Cardiac septum (tissue), 1 donor: ENCODE results near the gene RAET1E. TPM values are rescaled to one million over a fixed set of nuclear protein-coding genes. Genes with fewer than 3 reads are reported as not detected.
"Not testable (repeated sequence)": the region's sequence is repeated elsewhere in the genome, so short reads cannot be mapped to it uniquely, and the experiment has no call there.

Source experiments
- DNase-seq: peaks from one replicate; pipeline ENCODE4 v3.0.0-alpha.2; 2020; ENCODE audit warnings: low spot score
- intact Hi-C: fragments of 100-400 bp; cut with DNase I; formaldehyde crosslinking; loops from one replicate; pipeline ENCODE4 v1.14.0; 2022
- total RNA-seq: library from RNA; stranded (reverse); fragmentation: NEBNext Ultra II Directional; extraction: Animal tissue kit (Norgen Biotek cat#: 25700); gene quantifications from one replicate; pipeline ENCODE4 v1.2.1, GENCODE V29; 2021
- donor health status: DM: no; HTN: no; CAD: no.

The RAET1E gene
- total RNA-seq, 1 donor from 2014 or later = not detected

DNA sequence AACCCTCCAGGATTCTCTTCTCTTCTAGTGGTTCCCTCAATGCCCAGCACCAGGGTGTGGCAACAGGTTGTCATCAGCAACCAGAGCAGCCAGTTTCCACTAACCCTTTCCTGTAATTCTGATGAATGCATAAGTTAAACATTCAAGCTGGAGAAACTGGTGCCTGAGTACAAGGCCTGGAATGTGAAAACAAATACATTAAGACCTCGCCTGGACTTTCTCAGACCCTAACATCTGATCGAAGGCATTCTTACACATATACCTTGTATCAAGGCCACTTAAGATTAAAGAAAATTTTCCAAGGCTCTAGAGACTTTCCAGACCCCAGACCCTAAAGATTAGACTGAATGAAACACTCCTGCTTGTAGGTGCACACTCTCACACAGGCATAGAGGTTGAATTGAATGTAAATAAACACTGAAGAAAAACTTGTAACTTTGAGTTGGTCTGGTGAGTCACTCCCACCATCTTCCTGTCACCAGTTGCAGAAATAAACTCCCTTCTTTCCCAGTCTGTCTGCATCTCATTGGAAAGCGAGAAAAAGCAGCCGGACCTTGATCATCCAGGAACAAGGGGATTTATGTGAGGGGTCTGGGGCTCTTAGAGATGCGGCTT lies 42.8 kb downstream of the RAET1E start:
- DNase-seq = no peak
- intact Hi-C loops = no loop called here

- DNase-seq = no peak
These were observed 43.4 kb downstream of the RAET1E start for GRCh38 chr6:149854532-149854931.

DNA sequence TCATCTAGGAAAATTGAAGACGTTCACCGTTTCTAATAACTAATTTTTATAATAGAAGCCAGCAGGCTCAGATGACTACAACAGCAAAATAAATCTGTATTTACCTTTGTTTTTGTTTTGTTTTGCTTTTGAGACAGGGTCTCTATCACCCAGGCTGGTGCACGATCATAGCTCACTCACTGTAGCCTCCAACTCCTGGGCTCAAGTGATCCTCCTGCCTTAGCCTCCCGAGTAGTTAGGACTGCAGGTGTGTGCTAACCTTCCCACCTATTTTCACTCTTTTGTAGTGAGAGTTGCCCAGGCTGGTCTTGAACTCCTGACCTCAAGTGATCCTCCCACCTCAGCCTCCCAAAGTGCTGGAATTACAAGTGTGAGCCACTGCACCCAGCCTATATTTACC lies 43.9 kb downstream of the RAET1E start:
- intact Hi-C loops, DNase-seq: not testable (repeated sequence)

More at GRCh38 chr6:149854532-149854931, 43.4 kb downstream of the RAET1E start:
- intact Hi-C loops = no loop called here

DNA sequence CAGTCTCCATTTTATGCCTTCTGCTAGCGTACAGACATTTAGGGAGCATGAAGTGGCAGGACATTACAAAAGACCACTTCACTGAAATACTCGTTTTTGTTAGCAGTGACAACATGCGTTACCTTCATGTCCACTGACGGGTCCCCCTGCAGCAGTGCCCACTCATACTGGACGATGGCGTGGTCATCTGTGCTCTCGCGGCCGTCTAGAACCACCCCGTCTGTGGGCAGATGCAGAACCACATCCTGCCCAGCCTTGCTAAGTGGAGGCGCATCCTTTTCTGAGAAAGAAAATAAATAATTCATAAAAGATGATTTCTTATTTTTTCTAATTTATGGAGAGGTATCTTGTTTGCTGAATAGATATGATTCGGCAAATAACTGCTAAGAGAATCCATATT lies 45.0 kb downstream of the RAET1E start:
- intact Hi-C loops = no loop called here
- DNase-seq = no peak

DNA sequence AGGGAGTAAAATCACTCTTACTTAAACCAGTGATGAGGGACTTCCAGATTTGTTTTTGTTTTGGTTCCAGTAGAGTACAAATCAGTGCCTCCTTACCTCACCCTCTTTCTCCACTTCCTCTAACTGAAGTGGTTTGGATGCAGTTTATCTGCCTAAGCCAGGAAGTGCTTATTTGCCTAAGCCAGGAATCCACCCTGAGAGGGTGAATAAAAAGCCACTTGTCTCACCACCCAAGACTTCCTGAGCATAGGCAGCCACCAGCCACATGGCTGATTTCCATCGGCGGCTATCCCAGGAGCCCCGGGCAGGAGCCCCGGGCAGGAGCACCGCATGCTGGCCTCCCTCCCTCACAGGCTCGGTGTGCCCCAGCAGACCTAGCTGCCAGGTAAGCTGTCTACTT lies 45.7 kb downstream of the RAET1E start:
- intact Hi-C loops = no loop called here

GRCh38 chr6:149851461-149852110 lies 46.3 kb downstream of the RAET1E start:
- intact Hi-C loops = no loop called here
- DNase-seq = no peak

More for the DNA sequence above, 45.7 kb downstream of the RAET1E start:
- DNase-seq = no peak

DNA sequence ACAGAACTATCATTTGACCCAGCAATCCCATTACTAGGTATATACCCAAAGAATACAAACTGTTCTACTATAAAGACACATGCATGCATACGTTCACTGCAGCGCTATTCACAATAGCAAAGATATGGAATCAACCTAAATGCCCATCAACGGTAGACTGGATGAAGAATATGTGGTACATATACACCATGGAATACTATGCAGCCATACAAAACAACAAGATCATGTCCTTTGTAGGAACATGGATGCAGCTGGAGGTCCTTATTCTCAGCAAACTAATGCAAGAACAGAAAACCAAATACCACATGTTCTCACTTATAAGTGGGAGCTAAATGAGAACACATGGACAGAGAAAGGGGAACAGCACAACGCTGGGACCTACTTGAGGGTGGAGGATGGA lies 49.6 kb downstream of the RAET1E start:
- DNase-seq, intact Hi-C loops: not testable (repeated sequence)

Other genes starting within 250 kb of the RAET1E start
- 13.1 TPM for gene KATNA1, start 249.4 kb downstream of the RAET1E start, total RNA-seq
- gene LATS1, start 180.0 kb downstream of the RAET1E start, total RNA-seq = 14.6 TPM
- gene NUP43, start 151.6 kb downstream of the RAET1E start, total RNA-seq = 23.2 TPM
- 130 TPM for gene PCMT1, start 148.4 kb downstream of the RAET1E start, total RNA-seq
- 11.6 TPM for gene LRP11, start 33.8 kb downstream of the RAET1E start, total RNA-seq
- 0.35 TPM for gene RAET1G, start 25.0 kb upstream of the RAET1E start, total RNA-seq
- 1.1 TPM for gene ULBP2, start 43.9 kb upstream of the RAET1E start, total RNA-seq
- gene ULBP1, start 65.8 kb upstream of the RAET1E start, total RNA-seq = 0.16 TPM
- not detected for gene RAET1L, start 127.4 kb upstream of the RAET1E start, total RNA-seq
- gene ULBP3, start 171.0 kb upstream of the RAET1E start, total RNA-seq = 0.57 TPM
- gene PPP1R14C, start 244.9 kb upstream of the RAET1E start, total RNA-seq = 91.5 TPM